ENCODE measurements around the gene NCKAP5L.
A peak's percentile ranks its signal among the peaks of the same experiment; 100 is the strongest.

NCKAP5L gene

DNA sequence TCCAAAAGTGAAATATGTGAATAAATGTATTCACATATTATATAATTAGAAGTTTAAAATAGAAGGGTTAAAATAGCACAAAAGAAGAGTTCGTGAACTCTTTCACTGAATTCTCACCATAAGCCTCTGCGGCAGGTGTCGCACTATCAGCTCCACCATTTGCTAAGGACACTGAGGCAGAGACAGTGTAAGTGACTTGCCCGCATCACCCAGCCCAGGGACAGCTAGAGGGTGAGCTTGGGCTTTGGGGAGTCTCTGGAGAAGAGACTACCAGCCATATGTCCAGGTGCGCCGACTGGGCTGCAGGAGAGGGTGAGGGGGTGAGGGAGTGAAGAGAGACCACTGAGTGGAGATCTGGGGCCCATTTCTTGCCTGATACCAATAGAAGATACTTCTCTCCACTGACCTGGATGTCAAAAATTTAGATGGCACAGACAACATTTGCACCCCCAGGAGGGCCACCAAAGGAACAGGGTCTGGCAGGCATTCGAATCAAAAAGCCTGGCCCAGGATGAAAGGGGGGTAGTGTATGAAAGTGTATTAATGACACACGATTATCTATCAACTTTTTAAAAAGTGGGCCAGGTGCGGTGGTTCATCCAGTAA is 47.0 kb upstream of the NCKAP5L start:
- Histone ChIP-seq H2AFZ (ENCODE audit: low read length) (no peak overlapping the region), H2AK5ac (ENCODE audit: low read depth, low read length) (no peak overlapping the region)
- WGBS, 2 donors (ENCODE audit: extremely low coverage in 2 of 2, insufficient read length in 2 of 2, insufficient replicate concordance in 1 of 2), result no CpG with 5 or more reads among the region's 9 CpGs

DNA sequence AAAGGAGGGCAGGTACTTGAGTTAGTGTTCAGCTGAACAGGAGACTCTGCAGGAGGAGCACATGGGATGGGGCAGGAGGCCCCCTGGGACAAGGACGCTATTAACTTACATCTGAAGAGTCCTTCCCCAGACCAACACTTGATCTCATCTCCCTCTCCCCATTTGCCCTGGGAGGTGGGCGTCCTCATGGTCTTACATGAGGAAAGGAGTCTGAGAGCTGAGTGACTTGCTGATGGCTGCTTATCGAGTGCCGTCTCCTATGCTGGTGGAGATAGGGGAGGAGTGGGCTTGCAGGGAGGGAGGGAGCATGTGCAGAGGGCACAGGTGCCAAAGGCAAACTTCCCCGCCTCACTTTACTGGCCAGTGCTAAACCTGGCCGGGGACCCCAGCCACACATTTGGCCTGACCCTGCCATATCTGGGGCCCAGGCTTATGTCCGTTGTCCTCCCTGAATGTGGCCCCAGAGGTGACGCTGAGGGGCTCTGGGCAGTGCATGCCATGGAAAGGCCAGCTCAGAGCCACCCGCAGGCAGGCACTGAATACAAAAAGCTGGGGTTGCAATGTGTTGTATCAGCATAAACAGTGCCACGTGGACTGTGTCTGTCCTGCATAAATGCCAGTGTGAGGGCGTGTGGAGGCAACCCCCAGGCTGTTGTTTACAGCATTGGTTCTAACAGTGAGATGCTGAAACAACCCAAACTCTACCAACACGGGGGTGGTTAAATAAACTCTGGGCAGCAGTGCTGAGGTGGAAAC is 46.1 kb upstream of the NCKAP5L start:
- Histone ChIP-seq H3K9ac (ENCODE audit: low read depth, low read length, poor library complexity) (no peak overlapping the region), H2BK15ac (ENCODE audit: low read length) (no peak overlapping the region), H3K18ac (ENCODE audit: low read length) (peak overlapping the region; percentile 74), H3K79me1 (ENCODE audit: low read depth, low read length) (no peaks in the 10 kb centered on the region), H3K27ac (replicated peaks; ENCODE audit: low read length) (no peak overlapping the region), H2BK12ac (ENCODE audit: low read length) (no peak overlapping the region), H3K4ac (ENCODE audit: low read length) (no peak overlapping the region), H3K36me3 (replicated peaks in 1 of 2; ENCODE audit: control insufficient read depth in 2 of 2, insufficient read depth in 2 of 2, low read length in 2 of 2) (peaks cover 0 to 2% of the 10 kb centered on the region in 2 donors), H3K9me3 (replicated peaks in 1 of 2; ENCODE audit: control insufficient read depth in 2 of 2, insufficient read depth in 1 of 2, low read depth in 1 of 2, low read length in 2 of 2) (peaks cover 0 to 2% of the 10 kb centered on the region in 2 donors), H3K14ac (ENCODE audit: low read length) (no peak overlapping the region), H3K4me1 (ENCODE audit: control insufficient read depth in 2 of 2, insufficient read depth in 1 of 2, low read depth in 1 of 2, low read length in 2 of 2) (peaks cover 0 to 7% of the 10 kb centered on the region in 2 donors), H2AK5ac (ENCODE audit: low read depth, low read length) (peak overlapping the region; percentile 67), H2BK120ac (ENCODE audit: low read depth, low read length) (no peak overlapping the region), H2BK5ac (ENCODE audit: low read length) (no peak overlapping the region), H4K91ac (ENCODE audit: low read depth, low read length, poor library complexity) (no peak overlapping the region), H2AFZ (ENCODE audit: low read length) (no peak overlapping the region), H4K8ac (ENCODE audit: low read depth, low read length) (no peak overlapping the region), H3K4me2 (ENCODE audit: insufficient read depth, low read length, poor library complexity, severe bottlenecking) (no peak overlapping the region), H3K27me3 (ENCODE audit: control insufficient read depth in 3 of 3, insufficient read depth in 3 of 3, low read depth in 1 of 3, low read length in 3 of 3) (peaks cover 0 to 32% (median 0%) of the 10 kb centered on the region in 3 experiments), H3K23ac (ENCODE audit: low read depth, low read length, poor library complexity) (no peak overlapping the region), H3K4me3 (ENCODE audit: low read length in 2 of 2) (no peak overlapping the region)
- DNase-seq (ENCODE audit: low spot score), result no peak
- no CpG with 5 or more reads among the region's 12 CpGs for WGBS, 2 donors (ENCODE audit: extremely low coverage in 2 of 2, insufficient read length in 2 of 2, insufficient replicate concordance in 1 of 2)

More for the DNA sequence above, 47.0 kb upstream of the NCKAP5L start:
- H3K36me3 ChIP-seq (replicated peaks in 1 of 2; ENCODE audit: control insufficient read depth in 2 of 2, insufficient read depth in 2 of 2, low read length in 2 of 2), result peaks cover 0 to 2% of the 10 kb centered on the region in 2 donors
- no peak overlapping the region for H3K9ac ChIP-seq (ENCODE audit: low read depth, low read length, poor library complexity)
- no peaks in the 10 kb centered on the region for H3K79me1 ChIP-seq (ENCODE audit: low read depth, low read length)
- H3K4me2 ChIP-seq (ENCODE audit: insufficient read depth, low read length, poor library complexity, severe bottlenecking), result no peak overlapping the region
- peaks cover 0 to 6% of the 10 kb centered on the region in 2 donors for H3K9me3 ChIP-seq (replicated peaks in 1 of 2; ENCODE audit: control insufficient read depth in 2 of 2, insufficient read depth in 1 of 2, low read depth in 1 of 2, low read length in 2 of 2)
- H3K14ac ChIP-seq (ENCODE audit: low read length), result no peak overlapping the region
- no peak overlapping the region for H2BK120ac ChIP-seq (ENCODE audit: low read depth, low read length)
- no peak overlapping the region for H4K91ac ChIP-seq (ENCODE audit: low read depth, low read length, poor library complexity)
- DNase-seq (ENCODE audit: low spot score), result no peak
- no peak overlapping the region for H2BK15ac ChIP-seq (ENCODE audit: low read length)
- peaks cover 0 to 26% (median 0%) of the 10 kb centered on the region in 3 experiments for H3K27me3 ChIP-seq (ENCODE audit: control insufficient read depth in 3 of 3, insufficient read depth in 3 of 3, low read depth in 1 of 3, low read length in 3 of 3)
- H3K23ac ChIP-seq (ENCODE audit: low read depth, low read length, poor library complexity), result no peak overlapping the region
- H2BK12ac ChIP-seq (ENCODE audit: low read length), result no peak overlapping the region
- peaks cover 0 to 7% of the 10 kb centered on the region in 2 donors for H3K4me1 ChIP-seq (ENCODE audit: control insufficient read depth in 2 of 2, insufficient read depth in 1 of 2, low read depth in 1 of 2, low read length in 2 of 2)
- H3K4me3 ChIP-seq (ENCODE audit: low read length in 2 of 2), result no peak overlapping the region
- H3K18ac ChIP-seq (ENCODE audit: low read length), result no peak overlapping the region
- H3K4ac ChIP-seq (ENCODE audit: low read length), result no peak overlapping the region
- no peak overlapping the region for H4K8ac ChIP-seq (ENCODE audit: low read depth, low read length)
- no peak overlapping the region for H2BK5ac ChIP-seq (ENCODE audit: low read length)
- no peak overlapping the region for H3K27ac ChIP-seq (replicated peaks; ENCODE audit: low read length)

DNA sequence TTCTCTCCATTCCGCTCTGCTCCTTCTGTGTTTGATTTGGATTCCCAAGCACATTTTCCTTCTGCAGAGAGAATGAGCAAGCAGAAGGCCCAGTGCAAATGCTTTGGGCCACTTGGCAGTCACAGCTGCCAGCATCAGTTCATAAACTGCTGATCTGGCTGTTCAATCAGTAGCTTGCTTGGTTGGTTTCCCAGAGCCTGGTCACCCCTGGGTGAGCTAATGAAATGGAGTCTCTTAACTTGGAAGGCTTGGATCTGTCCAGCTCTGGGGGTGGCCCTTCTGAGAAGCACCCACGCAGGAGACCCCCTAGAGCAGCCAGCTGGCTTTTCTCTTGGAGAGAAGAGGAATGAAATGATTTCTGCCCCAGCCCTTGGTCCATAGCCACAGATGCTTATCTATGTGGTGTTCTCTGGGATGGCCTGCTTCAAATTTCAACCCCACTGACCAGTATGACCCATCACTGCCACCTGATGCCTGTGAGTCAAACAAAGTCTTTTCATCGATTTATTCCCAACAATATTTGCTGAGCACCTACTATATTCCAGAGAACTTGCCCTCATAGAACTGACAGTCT is 45.2 kb upstream of the NCKAP5L start:
- peaks cover 0 to 2% of the 10 kb centered on the region in 2 donors for H3K36me3 ChIP-seq (replicated peaks in 1 of 2; ENCODE audit: control insufficient read depth in 2 of 2, insufficient read depth in 2 of 2, low read length in 2 of 2)
- no peak overlapping the region for H2BK5ac ChIP-seq (ENCODE audit: low read length)
- no peak overlapping the region for H2BK120ac ChIP-seq (ENCODE audit: low read depth, low read length)
- H3K18ac ChIP-seq (ENCODE audit: low read length), result no peak overlapping the region
- no peak overlapping the region for H2BK15ac ChIP-seq (ENCODE audit: low read length)
- WGBS, 2 donors (ENCODE audit: extremely low coverage in 2 of 2, insufficient read length in 2 of 2, insufficient replicate concordance in 1 of 2), result no CpG with 5 or more reads among the region's 3 CpGs
- H4K8ac ChIP-seq (ENCODE audit: low read depth, low read length), result no peak overlapping the region
- H3K14ac ChIP-seq (ENCODE audit: low read length), result no peak overlapping the region
- peaks cover 0 to 40% (median 0%) of the 10 kb centered on the region in 3 experiments for H3K27me3 ChIP-seq (ENCODE audit: control insufficient read depth in 3 of 3, insufficient read depth in 3 of 3, low read depth in 1 of 3, low read length in 3 of 3)
- H3K4me3 ChIP-seq (ENCODE audit: low read length in 2 of 2), result no peak overlapping the region
- H3K4ac ChIP-seq (ENCODE audit: low read length), result no peak overlapping the region
- H4K91ac ChIP-seq (ENCODE audit: low read depth, low read length, poor library complexity), result no peak overlapping the region
- no peak overlapping the region for H3K23ac ChIP-seq (ENCODE audit: low read depth, low read length, poor library complexity)
- H3K79me1 ChIP-seq (ENCODE audit: low read depth, low read length), result no peaks in the 10 kb centered on the region
- H3K4me2 ChIP-seq (ENCODE audit: insufficient read depth, low read length, poor library complexity, severe bottlenecking), result no peak overlapping the region
- no peak overlapping the region for H2BK12ac ChIP-seq (ENCODE audit: low read length)
- H2AK5ac ChIP-seq (ENCODE audit: low read depth, low read length), result no peak overlapping the region
- peaks cover 0 to 7% of the 10 kb centered on the region in 2 donors for H3K4me1 ChIP-seq (ENCODE audit: control insufficient read depth in 2 of 2, insufficient read depth in 1 of 2, low read depth in 1 of 2, low read length in 2 of 2)
- H3K27ac ChIP-seq (replicated peaks; ENCODE audit: low read length), result no peak overlapping the region
- peaks cover 0 to 2% of the 10 kb centered on the region in 2 donors for H3K9me3 ChIP-seq (replicated peaks in 1 of 2; ENCODE audit: control insufficient read depth in 2 of 2, insufficient read depth in 1 of 2, low read depth in 1 of 2, low read length in 2 of 2)
- no peak for DNase-seq (ENCODE audit: low spot score)
- H2AFZ ChIP-seq (ENCODE audit: low read length), result no peak overlapping the region
- H3K9ac ChIP-seq (ENCODE audit: low read depth, low read length, poor library complexity), result no peak overlapping the region

DNA sequence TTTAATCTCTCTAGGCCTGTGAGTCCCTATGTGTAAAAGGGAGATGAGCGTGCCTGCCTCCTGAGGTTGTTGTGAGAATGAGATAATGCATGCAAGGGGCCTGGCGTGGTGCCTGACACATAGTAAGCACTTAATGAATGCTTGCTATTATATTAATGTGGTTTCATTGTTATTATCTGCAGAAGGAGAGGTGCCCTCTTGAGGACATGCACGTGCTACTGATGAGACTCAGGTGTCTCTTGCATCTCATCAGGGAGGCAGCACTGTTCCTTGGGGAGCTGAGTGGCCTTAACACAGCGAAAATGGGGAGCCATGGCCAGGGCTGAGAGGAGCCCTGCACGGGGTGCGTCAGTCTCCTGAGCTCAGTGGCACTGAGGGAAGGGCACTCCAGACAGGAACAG is 44.6 kb upstream of the NCKAP5L start:
- Histone ChIP-seq H2BK12ac (ENCODE audit: low read length) (no peak overlapping the region), H2BK5ac (ENCODE audit: low read length) (no peak overlapping the region), H4K91ac (ENCODE audit: low read depth, low read length, poor library complexity) (no peak overlapping the region), H3K79me1 (ENCODE audit: low read depth, low read length) (no peaks in the 10 kb centered on the region), H3K23ac (ENCODE audit: low read depth, low read length, poor library complexity) (no peak overlapping the region), H2AK5ac (ENCODE audit: low read depth, low read length) (no peak overlapping the region), H3K4ac (ENCODE audit: low read length) (no peak overlapping the region), H3K4me1 (ENCODE audit: control insufficient read depth in 2 of 2, insufficient read depth in 1 of 2, low read depth in 1 of 2, low read length in 2 of 2) (peaks cover 0 to 7% of the 10 kb centered on the region in 2 donors), H3K9ac (ENCODE audit: low read depth, low read length, poor library complexity) (no peak overlapping the region), H2BK15ac (ENCODE audit: low read length) (no peak overlapping the region), H3K27me3 (ENCODE audit: control insufficient read depth in 3 of 3, insufficient read depth in 3 of 3, low read depth in 1 of 3, low read length in 3 of 3) (peaks cover 0 to 47% (median 0%) of the 10 kb centered on the region in 3 experiments), H2BK120ac (ENCODE audit: low read depth, low read length) (no peak overlapping the region), H3K18ac (ENCODE audit: low read length) (no peak overlapping the region), H3K4me3 (ENCODE audit: low read length in 2 of 2) (no peak overlapping the region), H3K4me2 (ENCODE audit: insufficient read depth, low read length, poor library complexity, severe bottlenecking) (no peak overlapping the region), H3K9me3 (replicated peaks in 1 of 2; ENCODE audit: control insufficient read depth in 2 of 2, insufficient read depth in 1 of 2, low read depth in 1 of 2, low read length in 2 of 2) (peaks cover 0 to 2% of the 10 kb centered on the region in 2 donors), H3K14ac (ENCODE audit: low read length) (no peak overlapping the region), H2AFZ (ENCODE audit: low read length) (no peak overlapping the region), H3K36me3 (replicated peaks in 1 of 2; ENCODE audit: control insufficient read depth in 2 of 2, insufficient read depth in 2 of 2, low read length in 2 of 2) (peaks cover 0 to under 1% of the 10 kb centered on the region in 2 donors), H4K8ac (ENCODE audit: low read depth, low read length) (no peak overlapping the region), H3K27ac (replicated peaks; ENCODE audit: low read length) (no peak overlapping the region)
- WGBS, 2 donors (ENCODE audit: extremely low coverage in 2 of 2, insufficient read length in 2 of 2, insufficient replicate concordance in 1 of 2), result no CpG with 5 or more reads among the region's 6 CpGs
- no peak for DNase-seq (ENCODE audit: low spot score)
